HCT116 (cell line): Measurements from ENCODE around the gene TMC1. TPM values are rescaled to one million over a fixed set of nuclear protein-coding genes. Genes with fewer than 3 reads are reported as not detected.

ENCODE experiments used
- ATAC-seq: fragments of 200-7000 bp; cut with Tn5 transposase; 2 replicates; pipeline ENCODE4 v1.9.1; 2020; ENCODE audit warnings: mild to moderate bottlenecking, moderate library complexity
- BruUV-seq: library from RNA; stranded (reverse); fragments of 400-500 nt; replicated peaks from 2 replicates; lab custom pipeline; 2021; lab: Mats Ljungman, UMichigan
- CTCF ChIA-PET: fragments of 300-600 bp; sonication (Branson Sonifier 250); formaldehyde crosslinking; loops from one replicate; lab custom pipeline; 2021; ENCODE audit warnings: antibody characterized with exemption; lab: Charles Lee
- POLR2A ChIA-PET: fragments of 300-600, 350-600 bp; sonication (Branson Sonifier 250); formaldehyde crosslinking; loops from one replicate; lab custom pipeline; 2021; ENCODE audit warnings: antibody characterized with exemption; lab: Charles Lee
- RAD21 ChIA-PET, 2 experiments: fragments of 300-600 bp; sonication (Branson Sonifier 250); formaldehyde crosslinking; loops; one replicate each; lab custom pipeline; 2023; ENCODE audit warnings: low total read pairs in 2 of 2; ENCODE audit not compliant: uncharacterized antibody in 2 of 2, unreplicated experiment in 2 of 2, low non-redundant PET in 1 of 2; lab: Charles Lee
- DNase-seq: peaks from one replicate; pipeline ENCODE4 v3.0.0-alpha.2; 2010; ENCODE audit warnings: low read depth, low spot score
- H2AFZ ChIP-seq: fragments of 200-600 bp; shearing (Covaris generic), sonication (generic); 2 replicates; pipeline ENCODE4 v1.6.1; 2017; ENCODE audit warnings: low read depth, mixed run types, mixed read lengths, antibody characterized with exemption, low read length; ENCODE audit not compliant: poor library complexity, severe bottlenecking
- H3K27ac ChIP-seq: 2 replicates; pipeline ENCODE4 v1.5.1; 2012; ENCODE audit warnings: low read depth, low read length
- H3K27me3 ChIP-seq: fragments of 200-600 bp; sonication (generic); 2 replicates; pipeline ENCODE4 v1.6.1; 2016; ENCODE audit warnings: mixed run types, low read length, mixed read lengths; ENCODE audit not compliant: insufficient read depth
- H3K36me3 ChIP-seq, 2 experiments: fragments of 200-500 bp in 1 of 2; fragments of 200-600 bp in 1 of 2; sonication (Bioruptor generic) in 1 of 2; sonication (generic) in 1 of 2; 2 replicates each; pipeline versions ENCODE4 v1.5.1 to v1.6.1; 2014 to 2016; ENCODE audit warnings: low read length in 2 of 2, inconsistent platforms in 1 of 2, mixed read lengths in 1 of 2, mixed run types in 1 of 2; ENCODE audit not compliant: insufficient read depth in 2 of 2, control insufficient read depth in 1 of 2
- H3K4me1 ChIP-seq, 2 experiments: fragments of 200-600 bp in 1 of 2; sonication (generic) in 1 of 2; 2 replicates each; pipeline versions ENCODE4 v1.5.1 to v1.6.1; 2012 to 2017; ENCODE audit warnings: low read length in 2 of 2, inconsistent platforms in 1 of 2, mild to moderate bottlenecking in 1 of 2, mixed read lengths in 1 of 2, mixed run types in 1 of 2, moderate library complexity in 1 of 2; ENCODE audit not compliant: insufficient read depth in 2 of 2, control insufficient read depth in 1 of 2
- H3K4me2 ChIP-seq: fragments of 200-600 bp; sonication (generic); 2 replicates; pipeline ENCODE4 v1.6.1; 2017; ENCODE audit warnings: mixed run types, low read length, mixed read lengths
- H3K4me3 ChIP-seq, 2 experiments: fragments of 200-600 bp in 1 of 2; sonication (generic) in 1 of 2; replicated peaks in 1 of 2; 2 replicates each; pipeline ENCODE4 v1.5.1; 2011 to 2016; ENCODE audit warnings: low read length in 2 of 2, control low read depth in 1 of 2, low read depth in 1 of 2, mild to moderate bottlenecking in 1 of 2, mixed read lengths in 1 of 2, mixed run types in 1 of 2
- H3K79me2 ChIP-seq: fragments of 200-600 bp; sonication (generic); 2 replicates; pipeline ENCODE4 v1.6.1; 2017; ENCODE audit warnings: mild to moderate bottlenecking, mixed run types, low read length, moderate library complexity, mixed read lengths; ENCODE audit not compliant: insufficient read depth
- H3K9ac ChIP-seq: fragments of 200-600 bp; sonication (generic); 2 replicates; pipeline ENCODE4 v1.6.1; 2016; ENCODE audit warnings: low read length, mixed read lengths
- H3K9me2 ChIP-seq: fragments of 200-600 bp; sonication (generic), shearing (Covaris generic); 2 replicates; pipeline ENCODE4 v1.6.1; 2017; ENCODE audit warnings: mixed run types, mild to moderate bottlenecking, moderate library complexity; ENCODE audit not compliant: insufficient read depth
- H3K9me3 ChIP-seq, 2 experiments: fragments of 200-500 bp in 1 of 2; fragments of 200-600 bp in 1 of 2; sonication (Bioruptor generic) in 1 of 2; sonication (generic) in 1 of 2; 2 replicates each; pipeline ENCODE4 v1.6.1; 2014 to 2017; ENCODE audit warnings: low read length in 2 of 2, mixed read lengths in 2 of 2, inconsistent platforms in 1 of 2, low read depth in 1 of 2, mild to moderate bottlenecking in 1 of 2, mixed run types in 1 of 2, moderate library complexity in 1 of 2; ENCODE audit not compliant: control insufficient read depth in 1 of 2, insufficient read depth in 1 of 2
- H4K20me1 ChIP-seq: fragments of 200-600 bp; sonication (generic), shearing (Covaris generic); 2 replicates; pipeline ENCODE4 v1.6.1; 2017; ENCODE audit warnings: mixed run types, mild to moderate bottlenecking, moderate library complexity; ENCODE audit not compliant: insufficient read depth
- CBX3 ChIP-seq: IDR thresholded peaks from 2 replicates; pipeline ENCODE4 v1.6.1; 2012; ENCODE audit warnings: low read depth
- CEBPB ChIP-seq: IDR thresholded peaks from 2 replicates; pipeline ENCODE4 v1.6.1; 2012; ENCODE audit warnings: low read depth
- EGR1 ChIP-seq: IDR thresholded peaks from 2 replicates; pipeline ENCODE4 v1.6.1; 2012; ENCODE audit warnings: low read depth
- ELF1 ChIP-seq: IDR thresholded peaks from 2 replicates; pipeline ENCODE4 v1.6.1; 2012; ENCODE audit warnings: low read depth, borderline replicate concordance
- EZH2 ChIP-seq: fragments of 200-600 bp; sonication (generic); IDR thresholded peaks from 2 replicates; pipeline ENCODE4 v1.6.1; 2017; ENCODE audit warnings: antibody characterized with exemption, mixed run types
- FOSL1 ChIP-seq: IDR thresholded peaks from 2 replicates; pipeline ENCODE4 v1.6.1; 2012; ENCODE audit warnings: low read depth
- POLR2A ChIP-seq: IDR thresholded peaks from 2 replicates; pipeline ENCODE4 v1.7.0; 2011; ENCODE audit warnings: borderline replicate concordance; ENCODE audit not compliant: insufficient read depth, insufficient read length; ENCODE audit errors: extremely low read depth
- SIN3A ChIP-seq: IDR thresholded peaks from 2 replicates; pipeline ENCODE4 v1.6.1; 2012; ENCODE audit warnings: low read depth
- SRF ChIP-seq: IDR thresholded peaks from 2 replicates; pipeline ENCODE4 v1.6.1; 2012; ENCODE audit warnings: low read depth
- TCF7L2 ChIP-seq: IDR thresholded peaks from 2 replicates; pipeline ENCODE4 v1.7.0; 2011; ENCODE audit warnings: borderline replicate concordance, inconsistent platforms; ENCODE audit not compliant: insufficient read depth, insufficient read length; ENCODE audit errors: extremely low read depth
- YY1 ChIP-seq: IDR thresholded peaks from 2 replicates; pipeline ENCODE4 v1.6.1; 2011; ENCODE audit warnings: low read length, low read depth, moderate library complexity, mild to moderate bottlenecking; ENCODE audit not compliant: insufficient replicate concordance; ENCODE audit errors: extremely low read depth
- ZNF274 ChIP-seq: fragments of 200-500 bp; sonication (Bioruptor generic); IDR thresholded peaks from 2 replicates; pipeline ENCODE4 v1.6.1; 2014; ENCODE audit warnings: mild to moderate bottlenecking, low read depth, low read length, inconsistent platforms
- intact Hi-C: fragments of 100-400 bp; cut with micrococcal nuclease; formaldehyde crosslinking; loops from 2 replicates; pipeline ENCODE4 v1.10.0; 2022
- total RNA-seq: library from RNA; stranded (reverse); gene quantifications from one replicate; pipeline ENCODE4 v1.2.1, GENCODE V29; 2021; ENCODE audit not compliant: unreplicated experiment
- TF ChIP-seq, protein P1 (sequence below): IDR thresholded peaks from 2 replicates; pipeline ENCODE4 v1.6.1; 2012; ENCODE audit warnings: low read depth
- TF ChIP-seq, protein P2 (sequence below): IDR thresholded peaks from 2 replicates; pipeline ENCODE4 v1.6.1; 2011; ENCODE audit warnings: mild to moderate bottlenecking, low read length, moderate library complexity; ENCODE audit not compliant: insufficient replicate concordance; ENCODE audit errors: extremely low read depth
- TF ChIP-seq, protein P3 (sequence below): IDR thresholded peaks from 2 replicates; pipeline ENCODE4 v1.6.1; 2012

TMC1 gene
- total RNA-seq, 1 experiment from 2014 or later, result 0.57 TPM

DNA sequence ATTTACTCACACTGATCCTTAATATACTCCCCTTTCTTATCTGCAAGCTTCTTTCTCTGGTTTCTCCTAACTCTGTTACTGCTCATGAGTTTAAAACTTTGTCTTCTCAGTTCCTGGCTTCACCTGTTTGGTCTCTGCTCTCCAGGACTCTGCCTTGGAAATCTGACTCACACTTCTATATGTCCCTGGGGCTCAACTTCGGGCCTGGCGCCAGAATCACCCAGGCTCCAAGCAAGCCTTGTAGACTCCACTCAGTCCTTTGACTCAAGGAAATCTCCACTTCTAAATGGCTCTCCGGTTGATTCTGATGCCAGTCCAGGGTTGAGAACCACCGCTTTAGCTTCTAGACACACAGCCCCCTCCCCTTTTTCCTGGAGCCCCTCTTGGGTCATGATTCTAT is 57.8 kb downstream of the TMC1 start (continued):
- TF ChIP-seq, protein P1, sequence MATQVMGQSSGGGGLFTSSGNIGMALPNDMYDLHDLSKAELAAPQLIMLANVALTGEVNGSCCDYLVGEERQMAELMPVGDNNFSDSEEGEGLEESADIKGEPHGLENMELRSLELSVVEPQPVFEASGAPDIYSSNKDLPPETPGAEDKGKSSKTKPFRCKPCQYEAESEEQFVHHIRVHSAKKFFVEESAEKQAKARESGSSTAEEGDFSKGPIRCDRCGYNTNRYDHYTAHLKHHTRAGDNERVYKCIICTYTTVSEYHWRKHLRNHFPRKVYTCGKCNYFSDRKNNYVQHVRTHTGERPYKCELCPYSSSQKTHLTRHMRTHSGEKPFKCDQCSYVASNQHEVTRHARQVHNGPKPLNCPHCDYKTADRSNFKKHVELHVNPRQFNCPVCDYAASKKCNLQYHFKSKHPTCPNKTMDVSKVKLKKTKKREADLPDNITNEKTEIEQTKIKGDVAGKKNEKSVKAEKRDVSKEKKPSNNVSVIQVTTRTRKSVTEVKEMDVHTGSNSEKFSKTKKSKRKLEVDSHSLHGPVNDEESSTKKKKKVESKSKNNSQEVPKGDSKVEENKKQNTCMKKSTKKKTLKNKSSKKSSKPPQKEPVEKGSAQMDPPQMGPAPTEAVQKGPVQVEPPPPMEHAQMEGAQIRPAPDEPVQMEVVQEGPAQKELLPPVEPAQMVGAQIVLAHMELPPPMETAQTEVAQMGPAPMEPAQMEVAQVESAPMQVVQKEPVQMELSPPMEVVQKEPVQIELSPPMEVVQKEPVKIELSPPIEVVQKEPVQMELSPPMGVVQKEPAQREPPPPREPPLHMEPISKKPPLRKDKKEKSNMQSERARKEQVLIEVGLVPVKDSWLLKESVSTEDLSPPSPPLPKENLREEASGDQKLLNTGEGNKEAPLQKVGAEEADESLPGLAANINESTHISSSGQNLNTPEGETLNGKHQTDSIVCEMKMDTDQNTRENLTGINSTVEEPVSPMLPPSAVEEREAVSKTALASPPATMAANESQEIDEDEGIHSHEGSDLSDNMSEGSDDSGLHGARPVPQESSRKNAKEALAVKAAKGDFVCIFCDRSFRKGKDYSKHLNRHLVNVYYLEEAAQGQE, result no peak

DNA sequence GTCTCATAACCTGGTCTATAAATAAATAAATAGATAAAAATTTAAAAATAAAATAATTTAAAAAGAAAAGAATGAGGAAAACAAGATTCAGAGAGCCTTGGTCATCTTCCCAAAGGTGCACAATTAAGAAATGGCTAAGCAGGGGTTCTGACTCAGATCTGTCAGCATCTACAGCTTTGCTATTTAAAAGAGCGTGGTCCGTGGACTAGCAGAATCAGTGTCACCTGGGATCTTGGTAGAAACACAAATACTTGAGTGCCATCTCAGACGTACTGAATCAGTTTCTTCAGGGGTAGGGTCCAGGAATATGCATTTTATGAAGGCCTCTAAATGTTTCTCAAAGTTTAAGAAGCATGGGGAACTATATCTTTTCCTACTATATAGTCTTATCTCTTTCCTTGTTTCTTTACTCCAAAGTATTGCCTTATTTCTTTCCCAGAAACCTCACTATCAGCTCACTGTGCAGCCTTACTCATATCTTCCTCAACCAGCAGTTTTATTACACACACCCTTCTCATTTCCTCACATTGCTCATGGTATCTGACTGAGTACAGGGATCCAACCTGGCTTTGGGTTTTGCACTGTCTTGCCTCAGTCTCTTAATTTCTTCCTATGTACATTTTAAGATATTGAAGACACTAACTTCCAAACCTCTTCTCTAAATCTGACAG is 58.6 kb downstream of the TMC1 start:
- intact Hi-C loops, result loop anchor here (5.0 kb wide), 1 partner anchor 103 kb away; no protein-coding TSS in a partner anchor
- Histone ChIP-seq H3K79me2 (no peaks in the 10 kb centered on the region), H3K27ac (peak overlapping the region; percentile 81), H3K27me3 (no peaks in the 10 kb centered on the region), H3K9me2 (no peaks in the 10 kb centered on the region), H3K9me3 (no peaks in the 10 kb centered on the region), H2AFZ (no peak overlapping the region), H4K20me1 (no peaks in the 10 kb centered on the region), H3K4me1 (peaks cover 55 to 76% of the 10 kb centered on the region in 2 experiments), H3K9ac (peak overlapping the region; percentile 22; the same call in 1 of the 2 replicates), H3K4me3 (no peak overlapping the region), H3K36me3 (no peaks in the 10 kb centered on the region), H3K4me2 (peak overlapping the region; percentile 39)
- RAD21 ChIA-PET, result no interaction called here
- no TSS peak for BruUV-seq
- POLR2A ChIA-PET, result interaction anchor here (0.7 to 8.3 kb wide), 3 partner anchors 23 to 223 kb away, joined by 3 to 69 read pairs (median 4); partner anchors contain the start of gene ZFAND5
- ATAC-seq, result no peak
- no peak for DNase-seq
- CTCF ChIA-PET, result interaction anchor here (3.2 kb wide), 1 partner anchor 12 kb away, joined by 12 read pairs; no protein-coding TSS in a partner anchor
- TF ChIP-seq EZH2, result no peak
- no peak for TF ChIP-seq ZNF274
- TF ChIP-seq CEBPB, result peak; percentile 67; the same call in 1 of the 2 replicates
- TF ChIP-seq, protein P2, sequence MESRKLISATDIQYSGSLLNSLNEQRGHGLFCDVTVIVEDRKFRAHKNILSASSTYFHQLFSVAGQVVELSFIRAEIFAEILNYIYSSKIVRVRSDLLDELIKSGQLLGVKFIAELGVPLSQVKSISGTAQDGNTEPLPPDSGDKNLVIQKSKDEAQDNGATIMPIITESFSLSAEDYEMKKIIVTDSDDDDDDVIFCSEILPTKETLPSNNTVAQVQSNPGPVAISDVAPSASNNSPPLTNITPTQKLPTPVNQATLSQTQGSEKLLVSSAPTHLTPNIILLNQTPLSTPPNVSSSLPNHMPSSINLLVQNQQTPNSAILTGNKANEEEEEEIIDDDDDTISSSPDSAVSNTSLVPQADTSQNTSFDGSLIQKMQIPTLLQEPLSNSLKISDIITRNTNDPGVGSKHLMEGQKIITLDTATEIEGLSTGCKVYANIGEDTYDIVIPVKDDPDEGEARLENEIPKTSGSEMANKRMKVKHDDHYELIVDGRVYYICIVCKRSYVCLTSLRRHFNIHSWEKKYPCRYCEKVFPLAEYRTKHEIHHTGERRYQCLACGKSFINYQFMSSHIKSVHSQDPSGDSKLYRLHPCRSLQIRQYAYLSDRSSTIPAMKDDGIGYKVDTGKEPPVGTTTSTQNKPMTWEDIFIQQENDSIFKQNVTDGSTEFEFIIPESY, result no peak
- TF ChIP-seq SRF, result no peak
- no peak for TF ChIP-seq SIN3A
- TF ChIP-seq, protein P3, sequence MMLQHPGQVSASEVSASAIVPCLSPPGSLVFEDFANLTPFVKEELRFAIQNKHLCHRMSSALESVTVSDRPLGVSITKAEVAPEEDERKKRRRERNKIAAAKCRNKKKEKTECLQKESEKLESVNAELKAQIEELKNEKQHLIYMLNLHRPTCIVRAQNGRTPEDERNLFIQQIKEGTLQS, result no peak
- 0 out of 2 replicates have a peak, but pooled peaks have one; percentile 69 for TF ChIP-seq CBX3
- TF ChIP-seq FOSL1, result peak; percentile 59; the same call in 1 of the 2 replicates
- TF ChIP-seq EGR1, result no peak
- TF ChIP-seq YY1, result no peak
- no peak for TF ChIP-seq ELF1
- no peak for TF ChIP-seq POLR2A
- TF ChIP-seq TCF7L2, result no peak
